ENCODE results near the gene TBCK.

The TBCK gene

GRCh38 chr4:106316773-106317409 lies 882 bp upstream of the TBCK start:
- Histone ChIP-seq H3K9me3 (ENCODE audit: low read length) (peaks cover 2% of the 10 kb centered on the region), H3K27me3 (ENCODE audit: insufficient read depth, low read length) (no peaks in the 10 kb centered on the region), H3K4me3 (ENCODE audit: low read length) (peak overlapping the region; percentile 75), H2AFZ (ENCODE audit: low read depth, low read length) (peak overlapping the region; percentile 81), H3K4me1 (ENCODE audit: insufficient read depth, low read length) (peaks cover 22% of the 10 kb centered on the region), H3K36me3 (ENCODE audit: insufficient read depth, low read length) (no peaks in the 10 kb centered on the region)

- Histone ChIP-seq H3K4me3 (ENCODE audit: low read length) (peak overlapping the region; percentile 75), H3K36me3 (ENCODE audit: insufficient read depth, low read length) (no peaks in the 10 kb centered on the region), H2AFZ (ENCODE audit: low read depth, low read length) (peak overlapping the region; percentile 81), H3K4me1 (ENCODE audit: insufficient read depth, low read length) (peaks cover 22% of the 10 kb centered on the region), H3K9me3 (ENCODE audit: low read length) (no peaks in the 10 kb centered on the region), H3K27me3 (ENCODE audit: insufficient read depth, low read length) (no peaks in the 10 kb centered on the region)
These were observed 487 bp downstream of the TBCK start for GRCh38 chr4:106315476-106315967.

- H3K9me3 ChIP-seq (ENCODE audit: low read length) = no peaks in the 10 kb centered on the region
- no peaks in the 10 kb centered on the region for H3K27me3 ChIP-seq (ENCODE audit: insufficient read depth, low read length)
- H3K36me3 ChIP-seq (ENCODE audit: insufficient read depth, low read length) = no peaks in the 10 kb centered on the region
- peaks cover 22% of the 10 kb centered on the region for H3K4me1 ChIP-seq (ENCODE audit: insufficient read depth, low read length)
- H2AFZ ChIP-seq (ENCODE audit: low read depth, low read length) = no peak overlapping the region
- peak overlapping the region; percentile 75 for H3K4me3 ChIP-seq (ENCODE audit: low read length)
These were observed 1.0 kb downstream of the TBCK start for GRCh38 chr4:106314960-106315359.

- no peak overlapping the region for H2AFZ ChIP-seq (ENCODE audit: low read depth, low read length)
- no peaks in the 10 kb centered on the region for H3K9me3 ChIP-seq (ENCODE audit: low read length)
- no peak overlapping the region for H3K4me3 ChIP-seq (ENCODE audit: low read length)
- H3K4me1 ChIP-seq (ENCODE audit: insufficient read depth, low read length) = peaks cover 15% of the 10 kb centered on the region
- H3K36me3 ChIP-seq (ENCODE audit: insufficient read depth, low read length) = peaks cover 5% of the 10 kb centered on the region
- no peaks in the 10 kb centered on the region for H3K27me3 ChIP-seq (ENCODE audit: insufficient read depth, low read length)
These were observed 2.9 kb downstream of the TBCK start for GRCh38 chr4:106312997-106313522.

- Histone ChIP-seq H3K9me3 (ENCODE audit: low read length) (no peaks in the 10 kb centered on the region), H3K4me1 (ENCODE audit: insufficient read depth, low read length) (peaks cover 8% of the 10 kb centered on the region), H3K36me3 (ENCODE audit: insufficient read depth, low read length) (peaks cover 5% of the 10 kb centered on the region), H2AFZ (ENCODE audit: low read depth, low read length) (no peak overlapping the region), H3K27me3 (ENCODE audit: insufficient read depth, low read length) (no peaks in the 10 kb centered on the region), H3K4me3 (ENCODE audit: low read length) (no peak overlapping the region)
These were observed 3.6 kb downstream of the TBCK start for GRCh38 chr4:106312377-106312776.

- H3K9me3 ChIP-seq (ENCODE audit: low read length) = no peaks in the 10 kb centered on the region
- H3K27me3 ChIP-seq (ENCODE audit: insufficient read depth, low read length) = no peaks in the 10 kb centered on the region
- peaks cover 1% of the 10 kb centered on the region for H3K4me1 ChIP-seq (ENCODE audit: insufficient read depth, low read length)
- H2AFZ ChIP-seq (ENCODE audit: low read depth, low read length) = no peak overlapping the region
- H3K36me3 ChIP-seq (ENCODE audit: insufficient read depth, low read length) = peaks cover 17% of the 10 kb centered on the region
- no peak overlapping the region for H3K4me3 ChIP-seq (ENCODE audit: low read length)
These were observed 9.4 kb downstream of the TBCK start for GRCh38 chr4:106306561-106306960.

- Histone ChIP-seq H3K36me3 (ENCODE audit: insufficient read depth, low read length) (peaks cover 18% of the 10 kb centered on the region), H3K27me3 (ENCODE audit: insufficient read depth, low read length) (no peaks in the 10 kb centered on the region), H2AFZ (ENCODE audit: low read depth, low read length) (no peak overlapping the region), H3K4me1 (ENCODE audit: insufficient read depth, low read length) (peaks cover 1% of the 10 kb centered on the region), H3K4me3 (ENCODE audit: low read length) (no peak overlapping the region), H3K9me3 (ENCODE audit: low read length) (no peaks in the 10 kb centered on the region)
These were observed 10.5 kb downstream of the TBCK start for GRCh38 chr4:106305435-106306055.

GRCh38 chr4:106304632-106305031 lies 11.4 kb downstream of the TBCK start:
- H3K27me3 ChIP-seq (ENCODE audit: insufficient read depth, low read length) = no peaks in the 10 kb centered on the region
- no peaks in the 10 kb centered on the region for H3K9me3 ChIP-seq (ENCODE audit: low read length)
- H3K36me3 ChIP-seq (ENCODE audit: insufficient read depth, low read length) = peaks cover 24% of the 10 kb centered on the region
- peaks cover 1% of the 10 kb centered on the region for H3K4me1 ChIP-seq (ENCODE audit: insufficient read depth, low read length)
- no peak overlapping the region for H2AFZ ChIP-seq (ENCODE audit: low read depth, low read length)
- no peak overlapping the region for H3K4me3 ChIP-seq (ENCODE audit: low read length)

- no peaks in the 10 kb centered on the region for H3K9me3 ChIP-seq (ENCODE audit: low read length)
- H3K27me3 ChIP-seq (ENCODE audit: insufficient read depth, low read length) = no peaks in the 10 kb centered on the region
- no peak overlapping the region for H2AFZ ChIP-seq (ENCODE audit: low read depth, low read length)
- H3K4me1 ChIP-seq (ENCODE audit: insufficient read depth, low read length) = peaks cover 1% of the 10 kb centered on the region
- H3K36me3 ChIP-seq (ENCODE audit: insufficient read depth, low read length) = peaks cover 28% of the 10 kb centered on the region
- H3K4me3 ChIP-seq (ENCODE audit: low read length) = no peak overlapping the region
These were observed 12.3 kb downstream of the TBCK start for GRCh38 chr4:106303548-106304281.

GRCh38 chr4:106302062-106302438 lies 14.0 kb downstream of the TBCK start:
- no peak overlapping the region for H3K4me3 ChIP-seq (ENCODE audit: low read length)

GRCh38 chr4:106301393-106302061 lies 14.5 kb downstream of the TBCK start:
- Histone ChIP-seq H3K36me3 (ENCODE audit: insufficient read depth, low read length) (peaks cover 24% of the 10 kb centered on the region), H3K27me3 (ENCODE audit: insufficient read depth, low read length) (no peaks in the 10 kb centered on the region), H3K9me3 (ENCODE audit: low read length) (no peaks in the 10 kb centered on the region), H2AFZ (ENCODE audit: low read depth, low read length) (no peak overlapping the region), H3K4me3 (ENCODE audit: low read length) (no peak overlapping the region), H3K4me1 (ENCODE audit: insufficient read depth, low read length) (peaks cover 1% of the 10 kb centered on the region)

More at GRCh38 chr4:106302062-106302438, 14.0 kb downstream of the TBCK start:
- Histone ChIP-seq H3K36me3 (ENCODE audit: insufficient read depth, low read length) (peaks cover 26% of the 10 kb centered on the region), H2AFZ (ENCODE audit: low read depth, low read length) (no peak overlapping the region), H3K4me1 (ENCODE audit: insufficient read depth, low read length) (peaks cover 1% of the 10 kb centered on the region), H3K9me3 (ENCODE audit: low read length) (no peaks in the 10 kb centered on the region), H3K27me3 (ENCODE audit: insufficient read depth, low read length) (no peaks in the 10 kb centered on the region)

GRCh38 chr4:106299977-106300376 lies 16.0 kb downstream of the TBCK start:
- Histone ChIP-seq H3K36me3 (ENCODE audit: insufficient read depth, low read length) (peaks cover 33% of the 10 kb centered on the region), H3K9me3 (ENCODE audit: low read length) (no peaks in the 10 kb centered on the region), H3K4me3 (ENCODE audit: low read length) (no peak overlapping the region), H2AFZ (ENCODE audit: low read depth, low read length) (no peak overlapping the region), H3K4me1 (ENCODE audit: insufficient read depth, low read length) (peaks cover 1% of the 10 kb centered on the region), H3K27me3 (ENCODE audit: insufficient read depth, low read length) (no peaks in the 10 kb centered on the region)

Measured in neuron (in vitro differentiated cells).